ENCODE data around the gene CDK19. TPM values are rescaled to one million over a fixed set of nuclear protein-coding genes. Genes with fewer than 3 reads are reported as not detected.

The CDK19 gene
- total and polyA plus RNA-seq, 2 experiments from 2014 or later: 7.7 to 10.1 TPM

DNA sequence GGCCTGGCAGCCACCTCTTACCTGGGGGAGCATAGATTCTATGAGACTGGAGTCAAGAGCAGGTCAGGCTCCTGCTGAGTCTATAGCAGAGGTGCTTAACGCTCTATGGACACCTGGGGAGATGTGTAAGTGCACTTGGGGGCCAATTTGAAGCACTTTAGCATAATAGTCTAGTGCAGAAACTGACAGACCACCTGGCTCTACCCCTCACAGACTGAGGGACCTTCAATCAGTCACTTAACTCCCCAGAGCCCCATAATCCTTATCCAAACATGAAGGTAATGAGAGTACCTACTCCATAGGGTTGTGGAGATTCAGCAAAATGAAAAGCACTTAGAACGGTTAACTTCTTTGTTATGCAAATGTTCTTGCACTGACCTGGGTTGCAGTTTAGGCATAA, 251.6 kb downstream of the CDK19 start (continued):
- TF ChIP-seq ZNF114 (CRISPR knock-in tag; IDR thresholded peaks at IDR 0.05): no peak

DNA sequence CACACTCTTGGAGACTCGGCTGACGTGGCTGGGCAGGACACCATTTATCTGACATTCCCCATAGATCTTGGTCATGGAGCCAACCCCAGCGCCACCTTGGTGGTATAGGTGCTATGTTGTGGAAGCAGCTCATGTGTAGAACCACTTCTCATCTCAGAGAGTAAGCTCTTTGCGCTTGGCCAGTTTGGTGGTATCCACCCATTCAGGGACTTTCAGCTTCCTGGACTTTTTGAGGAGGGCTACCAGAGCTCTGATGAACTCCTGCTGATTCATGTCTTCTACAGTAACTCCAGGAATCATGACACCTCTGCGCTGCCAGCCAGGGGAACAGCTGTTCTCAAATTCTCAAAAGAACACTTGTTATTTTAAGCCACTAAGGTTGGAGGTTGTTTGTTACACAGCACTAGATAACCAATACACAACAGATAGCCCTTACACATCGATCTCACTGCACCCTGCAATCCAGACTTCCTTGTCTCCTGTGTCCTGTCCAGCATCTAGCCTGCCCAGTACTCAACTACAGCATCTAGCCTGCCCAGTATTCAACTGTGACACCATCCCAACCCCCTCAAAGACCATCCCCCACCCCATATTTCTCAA, 252.9 kb downstream of the CDK19 start:
- Histone ChIP-seq H3K9me2 (ENCODE audit: insufficient read depth) (no peaks in the 10 kb centered on the region), H3K27me3 (ENCODE audit: insufficient read depth) (no peaks in the 10 kb centered on the region), H3K4me2 (no peak overlapping the region), H3K4me1 (ENCODE audit: insufficient read depth) (peaks cover 5% of the 10 kb centered on the region; the same call in 1 of the 2 replicates), H3K4me3 (no peak overlapping the region), H3K27ac (ENCODE audit: low read depth) (no peak overlapping the region), H3K79me2 (replicated peaks; ENCODE audit: insufficient read depth) (no peaks in the 10 kb centered on the region), H3F3A (replicated peaks; ENCODE audit: low read depth) (no peaks in the 10 kb centered on the region), H3K36me3 (ENCODE audit: insufficient read depth) (no peaks in the 10 kb centered on the region), H4K20me1 (replicated peaks; ENCODE audit: insufficient read depth) (no peaks in the 10 kb centered on the region), H2AFZ (no peak overlapping the region)
- DNase-seq (ENCODE audit: low spot score) (no peak), ATAC-seq (no peak)
- TF ChIP-seq, protein P1, sequence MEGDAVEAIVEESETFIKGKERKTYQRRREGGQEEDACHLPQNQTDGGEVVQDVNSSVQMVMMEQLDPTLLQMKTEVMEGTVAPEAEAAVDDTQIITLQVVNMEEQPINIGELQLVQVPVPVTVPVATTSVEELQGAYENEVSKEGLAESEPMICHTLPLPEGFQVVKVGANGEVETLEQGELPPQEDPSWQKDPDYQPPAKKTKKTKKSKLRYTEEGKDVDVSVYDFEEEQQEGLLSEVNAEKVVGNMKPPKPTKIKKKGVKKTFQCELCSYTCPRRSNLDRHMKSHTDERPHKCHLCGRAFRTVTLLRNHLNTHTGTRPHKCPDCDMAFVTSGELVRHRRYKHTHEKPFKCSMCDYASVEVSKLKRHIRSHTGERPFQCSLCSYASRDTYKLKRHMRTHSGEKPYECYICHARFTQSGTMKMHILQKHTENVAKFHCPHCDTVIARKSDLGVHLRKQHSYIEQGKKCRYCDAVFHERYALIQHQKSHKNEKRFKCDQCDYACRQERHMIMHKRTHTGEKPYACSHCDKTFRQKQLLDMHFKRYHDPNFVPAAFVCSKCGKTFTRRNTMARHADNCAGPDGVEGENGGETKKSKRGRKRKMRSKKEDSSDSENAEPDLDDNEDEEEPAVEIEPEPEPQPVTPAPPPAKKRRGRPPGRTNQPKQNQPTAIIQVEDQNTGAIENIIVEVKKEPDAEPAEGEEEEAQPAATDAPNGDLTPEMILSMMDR (conservative IDR thresholded peaks at IDR 0.05; ENCODE audit: low read depth in 2 of 2): no peak
- TF ChIP-seq, protein P2, sequence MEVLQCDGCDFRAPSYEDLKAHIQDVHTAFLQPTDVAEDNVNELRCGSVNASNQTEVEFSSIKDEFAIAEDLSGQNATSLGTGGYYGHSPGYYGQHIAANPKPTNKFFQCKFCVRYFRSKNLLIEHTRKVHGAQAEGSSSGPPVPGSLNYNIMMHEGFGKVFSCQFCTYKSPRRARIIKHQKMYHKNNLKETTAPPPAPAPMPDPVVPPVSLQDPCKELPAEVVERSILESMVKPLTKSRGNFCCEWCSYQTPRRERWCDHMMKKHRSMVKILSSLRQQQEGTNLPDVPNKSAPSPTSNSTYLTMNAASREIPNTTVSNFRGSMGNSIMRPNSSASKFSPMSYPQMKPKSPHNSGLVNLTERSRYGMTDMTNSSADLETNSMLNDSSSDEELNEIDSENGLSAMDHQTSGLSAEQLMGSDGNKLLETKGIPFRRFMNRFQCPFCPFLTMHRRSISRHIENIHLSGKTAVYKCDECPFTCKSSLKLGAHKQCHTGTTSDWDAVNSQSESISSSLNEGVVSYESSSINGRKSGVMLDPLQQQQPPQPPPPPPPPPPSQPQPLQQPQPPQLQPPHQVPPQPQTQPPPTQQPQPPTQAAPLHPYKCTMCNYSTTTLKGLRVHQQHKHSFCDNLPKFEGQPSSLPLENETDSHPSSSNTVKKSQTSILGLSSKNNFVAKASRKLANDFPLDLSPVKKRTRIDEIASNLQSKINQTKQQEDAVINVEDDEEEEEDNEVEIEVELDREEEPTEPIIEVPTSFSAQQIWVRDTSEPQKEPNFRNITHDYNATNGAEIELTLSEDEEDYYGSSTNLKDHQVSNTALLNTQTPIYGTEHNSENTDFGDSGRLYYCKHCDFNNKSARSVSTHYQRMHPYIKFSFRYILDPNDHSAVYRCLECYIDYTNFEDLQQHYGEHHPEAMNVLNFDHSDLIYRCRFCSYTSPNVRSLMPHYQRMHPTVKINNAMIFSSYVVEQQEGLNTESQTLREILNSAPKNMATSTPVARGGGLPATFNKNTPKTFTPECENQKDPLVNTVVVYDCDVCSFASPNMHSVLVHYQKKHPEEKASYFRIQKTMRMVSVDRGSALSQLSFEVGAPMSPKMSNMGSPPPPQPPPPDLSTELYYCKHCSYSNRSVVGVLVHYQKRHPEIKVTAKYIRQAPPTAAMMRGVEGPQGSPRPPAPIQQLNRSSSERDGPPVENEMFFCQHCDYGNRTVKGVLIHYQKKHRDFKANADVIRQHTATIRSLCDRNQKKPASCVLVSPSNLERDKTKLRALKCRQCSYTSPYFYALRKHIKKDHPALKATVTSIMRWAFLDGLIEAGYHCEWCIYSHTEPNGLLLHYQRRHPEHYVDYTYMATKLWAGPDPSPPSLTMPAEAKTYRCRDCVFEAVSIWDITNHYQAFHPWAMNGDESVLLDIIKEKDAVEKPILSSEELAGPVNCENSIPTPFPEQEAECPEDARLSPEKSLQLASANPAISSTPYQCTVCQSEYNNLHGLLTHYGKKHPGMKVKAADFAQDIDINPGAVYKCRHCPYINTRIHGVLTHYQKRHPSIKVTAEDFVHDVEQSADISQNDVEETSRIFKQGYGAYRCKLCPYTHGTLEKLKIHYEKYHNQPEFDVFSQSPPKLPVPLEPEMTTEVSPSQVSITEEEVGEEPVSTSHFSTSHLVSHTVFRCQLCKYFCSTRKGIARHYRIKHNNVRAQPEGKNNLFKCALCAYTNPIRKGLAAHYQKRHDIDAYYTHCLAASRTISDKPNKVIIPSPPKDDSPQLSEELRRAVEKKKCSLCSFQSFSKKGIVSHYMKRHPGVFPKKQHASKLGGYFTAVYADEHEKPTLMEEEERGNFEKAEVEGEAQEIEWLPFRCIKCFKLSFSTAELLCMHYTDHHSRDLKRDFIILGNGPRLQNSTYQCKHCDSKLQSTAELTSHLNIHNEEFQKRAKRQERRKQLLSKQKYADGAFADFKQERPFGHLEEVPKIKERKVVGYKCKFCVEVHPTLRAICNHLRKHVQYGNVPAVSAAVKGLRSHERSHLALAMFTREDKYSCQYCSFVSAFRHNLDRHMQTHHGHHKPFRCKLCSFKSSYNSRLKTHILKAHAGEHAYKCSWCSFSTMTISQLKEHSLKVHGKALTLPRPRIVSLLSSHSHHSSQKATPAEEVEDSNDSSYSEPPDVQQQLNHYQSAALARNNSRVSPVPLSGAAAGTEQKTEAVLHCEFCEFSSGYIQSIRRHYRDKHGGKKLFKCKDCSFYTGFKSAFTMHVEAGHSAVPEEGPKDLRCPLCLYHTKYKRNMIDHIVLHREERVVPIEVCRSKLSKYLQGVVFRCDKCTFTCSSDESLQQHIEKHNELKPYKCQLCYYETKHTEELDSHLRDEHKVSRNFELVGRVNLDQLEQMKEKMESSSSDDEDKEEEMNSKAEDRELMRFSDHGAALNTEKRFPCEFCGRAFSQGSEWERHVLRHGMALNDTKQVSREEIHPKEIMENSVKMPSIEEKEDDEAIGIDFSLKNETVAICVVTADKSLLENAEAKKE (CRISPR knock-in tag; IDR thresholded peaks at IDR 0.05): no peak
- TF ChIP-seq, protein P3, sequence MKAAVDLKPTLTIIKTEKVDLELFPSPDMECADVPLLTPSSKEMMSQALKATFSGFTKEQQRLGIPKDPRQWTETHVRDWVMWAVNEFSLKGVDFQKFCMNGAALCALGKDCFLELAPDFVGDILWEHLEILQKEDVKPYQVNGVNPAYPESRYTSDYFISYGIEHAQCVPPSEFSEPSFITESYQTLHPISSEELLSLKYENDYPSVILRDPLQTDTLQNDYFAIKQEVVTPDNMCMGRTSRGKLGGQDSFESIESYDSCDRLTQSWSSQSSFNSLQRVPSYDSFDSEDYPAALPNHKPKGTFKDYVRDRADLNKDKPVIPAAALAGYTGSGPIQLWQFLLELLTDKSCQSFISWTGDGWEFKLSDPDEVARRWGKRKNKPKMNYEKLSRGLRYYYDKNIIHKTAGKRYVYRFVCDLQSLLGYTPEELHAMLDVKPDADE (IDR thresholded peaks at IDR 0.05): no peak
- TF ChIP-seq STAT1 (IDR thresholded peaks at IDR 0.05; ENCODE audit: unreplicated experiment) (no peak), CREB1 (CRISPR knock-in tag; IDR thresholded peaks at IDR 0.05; ENCODE audit: low read depth) (no peak), EZH2 (IDR thresholded peaks at IDR 0.05; ENCODE audit: low read depth, unreplicated experiment) (no peak), JUNB (IDR thresholded peaks at IDR 0.05; ENCODE audit: unreplicated experiment) (no peak), POLR2AphosphoS5 (IDR thresholded peaks at IDR 0.05; ENCODE audit: low read depth) (no peak)
- Mint-ChIP-seq H3K27me3 (ENCODE audit: insufficient read depth, low read depth, poor library complexity) (peaks cover 2% of the 10 kb centered on the region), H3K27ac (no peak overlapping the region), H3K4me3 (no peak overlapping the region), H3K9me3 (no peaks in the 10 kb centered on the region), H3K36me3 (ENCODE audit: low read depth) (no peaks in the 10 kb centered on the region), H3K4me1 (peaks cover 10% of the 10 kb centered on the region)
